OCI-LY3 (cell line): ENCODE results near the gene PRPH.

Source experiments
- H2AFZ ChIP-seq: fragments of 200-600, 300-600 bp; shearing (Covaris generic); 2 replicates; pipeline ENCODE4 v1.6.0; 2014; ENCODE audit warnings: antibody characterized with exemption, low read depth, low read length
- H3K27ac ChIP-seq: fragments of 200-600, 300-600 bp; sonication (generic); 2 replicates; pipeline ENCODE4 v1.5.1; 2014; ENCODE audit warnings: mild to moderate bottlenecking, low read length, moderate library complexity, mixed read lengths
- H3K27me3 ChIP-seq: fragments of 200-600, 300-600 bp; sonication (generic); 2 replicates; pipeline ENCODE4 v1.6.1; 2014; ENCODE audit warnings: low read depth, low read length, mixed read lengths
- H3K36me3 ChIP-seq: fragments of 200-600, 300-600 bp; sonication (generic); replicated peaks from 2 replicates; pipeline ENCODE3; 2014; ENCODE audit warnings: low read depth, low read length, mixed read lengths
- H3K4me1 ChIP-seq: fragments of 300-600, 200-600 bp; sonication (generic); 2 replicates; pipeline ENCODE4 v1.6.1; 2014; ENCODE audit warnings: low read length, mixed read lengths
- H3K4me2 ChIP-seq: fragments of 200-600, 300-600 bp; sonication (generic); 2 replicates; pipeline ENCODE4 v1.6.1; 2014; ENCODE audit warnings: low read length, mixed read lengths
- H3K4me3 ChIP-seq: fragments of 300-600, 200-600 bp; sonication (generic); 2 replicates; pipeline ENCODE4 v1.5.1; 2014; ENCODE audit warnings: antibody characterized with exemption, mild to moderate bottlenecking, low read length, moderate library complexity
- H3K79me2 ChIP-seq: fragments of 300-600, 200-600 bp; shearing (Covaris generic); 2 replicates; pipeline ENCODE4 v1.6.1; 2014; ENCODE audit warnings: mild to moderate bottlenecking, low read length, mixed read lengths
- H3K9ac ChIP-seq: fragments of 300-600, 200-600 bp; shearing (Covaris generic); 2 replicates; pipeline ENCODE4 v1.6.0; 2014; ENCODE audit warnings: mild to moderate bottlenecking, low read length, moderate library complexity
- H3K9me3 ChIP-seq: fragments of 200-600, 300-600 bp; shearing (Covaris generic); 2 replicates; pipeline ENCODE4 v1.6.1; 2014; ENCODE audit warnings: low read length, mixed read lengths; ENCODE audit not compliant: insufficient read depth
- H4K20me1 ChIP-seq: fragments of 200-600, 300-600 bp; sonication (generic); 2 replicates; pipeline ENCODE4 v1.6.1; 2016; ENCODE audit warnings: low read length, mixed read lengths; ENCODE audit not compliant: insufficient read depth
- CTCF ChIP-seq: fragments of 200-600, 300-600 bp; sonication (generic); IDR thresholded peaks from 2 replicates; pipeline ENCODE4 v1.5.1; 2014; ENCODE audit warnings: antibody characterized with exemption, low read length, low read depth
- EZH2phosphoT487 ChIP-seq: fragments of 200-600 bp; shearing (Covaris generic); IDR thresholded peaks from 2 replicates; pipeline ENCODE4 v1.6.1; 2018; ENCODE audit warnings: antibody characterized with exemption, mixed run types, low read depth

Gene PRPH

GRCh38 chr12:49293056-49293956 lies 1.6 kb upstream of the PRPH start:
- TF ChIP-seq CTCF (no peak), EZH2phosphoT487 (no peak)
- H3K4me1 ChIP-seq, result no peaks in the 10 kb centered on the region

GRCh38 chr12:49294086-49294803 lies 702 bp upstream of the PRPH start:
- no peak overlapping the region for H3K4me3 ChIP-seq
- no peaks in the 10 kb centered on the region for H3K27me3 ChIP-seq
- TF ChIP-seq CTCF (no peak), EZH2phosphoT487 (no peak)
- H3K9me3 ChIP-seq, result no peaks in the 10 kb centered on the region
- H3K79me2 ChIP-seq, result no peaks in the 10 kb centered on the region
- no peaks in the 10 kb centered on the region for H3K36me3 ChIP-seq
- H3K4me1 ChIP-seq, result 0 out of 2 replicates have a peak, but pooled peaks cover 4% of the 10 kb centered on the region
- H2AFZ ChIP-seq, result no peak overlapping the region
- H3K9ac ChIP-seq, result no peak overlapping the region
- no peak overlapping the region for H3K4me2 ChIP-seq
- no peaks in the 10 kb centered on the region for H4K20me1 ChIP-seq
- H3K27ac ChIP-seq, result no peak overlapping the region

More at GRCh38 chr12:49293056-49293956, 1.6 kb upstream of the PRPH start:
- no peak overlapping the region for H3K4me3 ChIP-seq
- H3K9me3 ChIP-seq, result no peaks in the 10 kb centered on the region
- no peaks in the 10 kb centered on the region for H3K36me3 ChIP-seq
- no peaks in the 10 kb centered on the region for H3K79me2 ChIP-seq
- no peak overlapping the region for H2AFZ ChIP-seq
- no peak overlapping the region for H3K9ac ChIP-seq
- H3K4me2 ChIP-seq, result no peak overlapping the region
- no peaks in the 10 kb centered on the region for H4K20me1 ChIP-seq
- H3K27ac ChIP-seq, result no peak overlapping the region
- H3K27me3 ChIP-seq, result no peaks in the 10 kb centered on the region

- Histone ChIP-seq H3K4me2 (no peak overlapping the region), H3K9ac (no peak overlapping the region), H3K36me3 (no peaks in the 10 kb centered on the region), H3K27ac (no peak overlapping the region), H3K9me3 (no peaks in the 10 kb centered on the region), H4K20me1 (no peaks in the 10 kb centered on the region), H3K4me3 (no peak overlapping the region), H3K79me2 (no peaks in the 10 kb centered on the region), H3K27me3 (no peaks in the 10 kb centered on the region), H2AFZ (no peak overlapping the region), H3K4me1 (0 out of 2 replicates have a peak, but pooled peaks cover 4% of the 10 kb centered on the region)
- no peak for TF ChIP-seq CTCF
These were observed 204 bp upstream of the PRPH start for GRCh38 chr12:49294804-49295081.

- Histone ChIP-seq H3K4me2 (no peak overlapping the region), H3K79me2 (no peaks in the 10 kb centered on the region), H3K36me3 (no peaks in the 10 kb centered on the region), H3K4me3 (no peak overlapping the region), H3K9me3 (no peaks in the 10 kb centered on the region), H4K20me1 (no peaks in the 10 kb centered on the region), H3K27me3 (no peaks in the 10 kb centered on the region), H3K27ac (no peak overlapping the region), H3K9ac (no peak overlapping the region), H2AFZ (no peak overlapping the region), H3K4me1 (0 out of 2 replicates have a peak, but pooled peaks cover 4% of the 10 kb centered on the region)
- TF ChIP-seq CTCF (peak; percentile 49), EZH2phosphoT487 (no peak)
These were observed 1.3 kb downstream of the PRPH start for GRCh38 chr12:49296034-49296835.
